Gastrocnemius medialis (tissue), 4 donors: ENCODE measurements around the gene MC2R.
"Not testable (repeated sequence)": the region's sequence is repeated elsewhere in the genome, so short reads cannot be mapped to it uniquely, and the experiment has no call there.

Experiments used
- POLR2A ChIP-seq, 2 donors: fragments of 450-650 bp; IDR thresholded peaks; one replicate each; pipeline ENCODE4 v1.6.1; 2017; ENCODE audit warnings: antibody characterized with exemption in 2 of 2, mild to moderate bottlenecking in 2 of 2, moderate library complexity in 2 of 2
- TF ChIP-seq, protein P1 (sequence below), 5 experiments: fragments of 450-650 bp in 3 of 5; fragments of 200-600 bp in 2 of 5; sonication (generic) in 2 of 5; IDR thresholded peaks in 4 of 5; conservative IDR thresholded peaks in 1 of 5; 1 replicate in 4 of 5; 2 replicates in 1 of 5; pipeline ENCODE4 v1.5.1; 2016 to 2019; ENCODE audit warnings: antibody characterized with exemption in 5 of 5, mild to moderate bottlenecking in 3 of 5, moderate library complexity in 3 of 5

GRCh38 chr18:13862898-13863297 is 52.4 kb downstream of the MC2R start:
- TF ChIP-seq, protein P1, sequence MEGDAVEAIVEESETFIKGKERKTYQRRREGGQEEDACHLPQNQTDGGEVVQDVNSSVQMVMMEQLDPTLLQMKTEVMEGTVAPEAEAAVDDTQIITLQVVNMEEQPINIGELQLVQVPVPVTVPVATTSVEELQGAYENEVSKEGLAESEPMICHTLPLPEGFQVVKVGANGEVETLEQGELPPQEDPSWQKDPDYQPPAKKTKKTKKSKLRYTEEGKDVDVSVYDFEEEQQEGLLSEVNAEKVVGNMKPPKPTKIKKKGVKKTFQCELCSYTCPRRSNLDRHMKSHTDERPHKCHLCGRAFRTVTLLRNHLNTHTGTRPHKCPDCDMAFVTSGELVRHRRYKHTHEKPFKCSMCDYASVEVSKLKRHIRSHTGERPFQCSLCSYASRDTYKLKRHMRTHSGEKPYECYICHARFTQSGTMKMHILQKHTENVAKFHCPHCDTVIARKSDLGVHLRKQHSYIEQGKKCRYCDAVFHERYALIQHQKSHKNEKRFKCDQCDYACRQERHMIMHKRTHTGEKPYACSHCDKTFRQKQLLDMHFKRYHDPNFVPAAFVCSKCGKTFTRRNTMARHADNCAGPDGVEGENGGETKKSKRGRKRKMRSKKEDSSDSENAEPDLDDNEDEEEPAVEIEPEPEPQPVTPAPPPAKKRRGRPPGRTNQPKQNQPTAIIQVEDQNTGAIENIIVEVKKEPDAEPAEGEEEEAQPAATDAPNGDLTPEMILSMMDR (IDR thresholded peaks at IDR 0.05 in 4 of 5, conservative IDR thresholded peaks at IDR 0.05 in 1 of 5), result not testable (repeated sequence)
- not testable (repeated sequence) for TF ChIP-seq POLR2A (IDR thresholded peaks at IDR 0.05)
